ENCODE results near the gene FARP2. TPM values are rescaled to one million over a fixed set of nuclear protein-coding genes. Genes with fewer than 3 reads are reported as not detected.
A peak's percentile ranks its signal among the peaks of the same experiment; 100 is the strongest.

FARP2 gene
- total RNA-seq, 4 donors from 2014 or later = 96.5 to 164 (median 136) TPM

DNA sequence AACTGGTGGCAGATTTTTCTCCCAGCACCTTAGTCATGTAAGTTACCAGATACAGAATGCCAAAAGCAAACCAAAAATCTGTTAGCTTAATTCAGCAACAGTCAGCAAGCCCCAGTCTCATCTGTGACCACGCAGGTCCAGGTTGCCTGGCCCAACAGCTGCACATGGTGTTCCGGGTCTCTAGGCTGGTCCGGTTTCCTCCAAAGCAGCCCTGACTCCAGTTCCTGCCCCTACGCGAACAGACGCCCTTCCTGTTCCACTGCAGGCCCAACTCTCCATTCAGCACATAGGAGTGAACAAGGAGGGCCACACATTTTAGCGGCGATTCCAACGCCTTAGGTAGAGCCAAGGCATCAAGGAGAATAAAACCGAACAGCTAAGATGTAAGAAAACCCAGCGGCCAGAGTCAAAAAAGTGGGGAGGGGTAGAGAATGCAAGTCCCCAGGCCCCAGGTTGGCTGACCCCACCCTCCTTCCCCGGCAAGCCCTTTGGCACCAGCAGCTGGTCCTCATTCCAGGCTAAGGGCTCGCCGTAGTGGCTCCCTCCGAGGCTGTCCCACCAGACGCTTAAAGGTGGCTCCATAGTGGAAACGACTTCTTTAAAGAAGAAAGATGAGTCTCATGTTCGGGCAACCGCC is 150.8 kb downstream of the FARP2 start:
- Histone ChIP-seq H3K9me3 (no peaks in the 10 kb centered on the region), H3K4me1 (peaks cover 18 to 30% (median 25%) of the 10 kb centered on the region in 4 donors), H3K4me3 (peak overlapping the region; percentile 91 to 99 (median 95)), H3K36me3 (no peaks in the 10 kb centered on the region), H3K27ac (peak overlapping the region; percentile 91 to 95 (median 92)), H3K27me3 (no peaks in the 10 kb centered on the region)
- no peak for DNase-seq
- in situ Hi-C loops (cut with MboI; ENCODE audit: low pct_ligation_motif_present in 1 of 4, low pct_unique_long_range_greater_than_20kb in 1 of 4, low sequenced_read_pairs in 3 of 4) = no loop called here
- no peak for TF ChIP-seq POLR2AphosphoS5 (IDR thresholded peaks at IDR 0.05)
- TF ChIP-seq, protein P1, sequence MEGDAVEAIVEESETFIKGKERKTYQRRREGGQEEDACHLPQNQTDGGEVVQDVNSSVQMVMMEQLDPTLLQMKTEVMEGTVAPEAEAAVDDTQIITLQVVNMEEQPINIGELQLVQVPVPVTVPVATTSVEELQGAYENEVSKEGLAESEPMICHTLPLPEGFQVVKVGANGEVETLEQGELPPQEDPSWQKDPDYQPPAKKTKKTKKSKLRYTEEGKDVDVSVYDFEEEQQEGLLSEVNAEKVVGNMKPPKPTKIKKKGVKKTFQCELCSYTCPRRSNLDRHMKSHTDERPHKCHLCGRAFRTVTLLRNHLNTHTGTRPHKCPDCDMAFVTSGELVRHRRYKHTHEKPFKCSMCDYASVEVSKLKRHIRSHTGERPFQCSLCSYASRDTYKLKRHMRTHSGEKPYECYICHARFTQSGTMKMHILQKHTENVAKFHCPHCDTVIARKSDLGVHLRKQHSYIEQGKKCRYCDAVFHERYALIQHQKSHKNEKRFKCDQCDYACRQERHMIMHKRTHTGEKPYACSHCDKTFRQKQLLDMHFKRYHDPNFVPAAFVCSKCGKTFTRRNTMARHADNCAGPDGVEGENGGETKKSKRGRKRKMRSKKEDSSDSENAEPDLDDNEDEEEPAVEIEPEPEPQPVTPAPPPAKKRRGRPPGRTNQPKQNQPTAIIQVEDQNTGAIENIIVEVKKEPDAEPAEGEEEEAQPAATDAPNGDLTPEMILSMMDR (IDR thresholded peaks at IDR 0.05) = no peak
- no peak for TF ChIP-seq EP300 (IDR thresholded peaks at IDR 0.05; ENCODE audit: low read depth)
- no peak for TF ChIP-seq POLR2A (IDR thresholded peaks at IDR 0.05)
- intact Hi-C loops (cut with DNase I; ENCODE audit: low total_unique reads) = loop anchor here (5.0 kb wide), 2 partner anchors 55 to 100 kb away; no protein-coding TSS in a partner anchor
- WGBS, 2 donors (ENCODE audit: low coverage in 1 of 2) = 55 to 58% methylated on average over 8 to 19 of the region's 19 CpGs

DNA sequence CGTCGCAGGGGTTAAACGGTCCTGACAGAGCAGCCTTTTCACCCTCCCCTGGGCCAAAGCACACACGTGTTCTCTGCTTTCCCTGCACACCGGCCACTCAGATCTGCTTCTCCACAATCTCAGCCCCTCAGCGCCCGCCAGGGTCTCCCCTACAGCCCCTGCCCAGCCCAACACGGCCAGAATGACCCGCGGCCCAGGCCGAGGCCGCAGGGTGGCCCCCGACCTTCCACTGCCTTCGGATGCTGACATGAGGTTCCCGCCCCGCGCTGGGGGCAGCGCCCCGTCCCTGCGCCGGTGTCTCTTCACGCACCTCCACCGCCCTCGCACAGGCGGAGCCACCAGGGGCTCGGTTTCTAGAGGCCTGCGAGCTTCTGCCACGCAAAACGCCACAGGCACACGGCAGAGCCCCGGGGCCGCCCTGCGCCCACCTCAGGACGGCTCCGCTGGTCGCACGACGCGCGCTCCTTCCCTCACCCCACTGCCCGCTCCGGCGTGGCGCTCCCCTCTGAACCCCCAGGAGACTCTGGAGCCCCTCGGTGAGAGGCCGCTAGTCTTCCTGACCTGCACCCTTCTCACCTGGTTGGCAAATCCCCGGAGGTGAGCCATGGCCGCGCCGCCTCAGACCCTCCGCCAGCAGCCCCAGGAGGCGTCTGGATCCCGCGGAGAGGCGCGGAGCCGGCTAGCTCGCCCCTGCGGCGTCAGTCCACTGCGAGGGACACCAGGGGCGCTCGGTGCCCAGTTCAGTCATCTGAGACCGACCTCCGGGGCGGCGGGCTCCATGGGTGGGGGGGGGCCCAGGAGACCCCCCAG is 151.6 kb downstream of the FARP2 start:
- Histone ChIP-seq H3K4me1 (peaks cover 18 to 30% (median 25%) of the 10 kb centered on the region in 4 donors), H3K36me3 (no peaks in the 10 kb centered on the region), H3K27me3 (no peaks in the 10 kb centered on the region), H3K4me3 (peak overlapping the region; percentile 91 to 99 (median 95)), H3K27ac (peak overlapping the region; percentile 91 to 95 (median 92)), H3K9me3 (no peaks in the 10 kb centered on the region)
- DNase-seq = peak; percentile 39
- intact Hi-C loops (cut with DNase I; ENCODE audit: low total_unique reads) = loop anchor here (5.0 kb wide), 2 partner anchors 55 to 100 kb away; no protein-coding TSS in a partner anchor
- 1 to 10% methylated on average over 5 to 46 of the region's 67 CpGs for whole genome bisulfite sequencing, 2 donors (ENCODE audit: low coverage in 1 of 2)
- no peak for TF ChIP-seq POLR2A (IDR thresholded peaks at IDR 0.05)
- TF ChIP-seq, protein P1 (IDR thresholded peaks at IDR 0.05) = peak in 4 of 5 experiments; percentile 15 to 25 (median 17)
- in situ Hi-C loops (cut with MboI; ENCODE audit: low pct_ligation_motif_present in 1 of 4, low pct_unique_long_range_greater_than_20kb in 1 of 4, low sequenced_read_pairs in 3 of 4) = no loop called here

DNA sequence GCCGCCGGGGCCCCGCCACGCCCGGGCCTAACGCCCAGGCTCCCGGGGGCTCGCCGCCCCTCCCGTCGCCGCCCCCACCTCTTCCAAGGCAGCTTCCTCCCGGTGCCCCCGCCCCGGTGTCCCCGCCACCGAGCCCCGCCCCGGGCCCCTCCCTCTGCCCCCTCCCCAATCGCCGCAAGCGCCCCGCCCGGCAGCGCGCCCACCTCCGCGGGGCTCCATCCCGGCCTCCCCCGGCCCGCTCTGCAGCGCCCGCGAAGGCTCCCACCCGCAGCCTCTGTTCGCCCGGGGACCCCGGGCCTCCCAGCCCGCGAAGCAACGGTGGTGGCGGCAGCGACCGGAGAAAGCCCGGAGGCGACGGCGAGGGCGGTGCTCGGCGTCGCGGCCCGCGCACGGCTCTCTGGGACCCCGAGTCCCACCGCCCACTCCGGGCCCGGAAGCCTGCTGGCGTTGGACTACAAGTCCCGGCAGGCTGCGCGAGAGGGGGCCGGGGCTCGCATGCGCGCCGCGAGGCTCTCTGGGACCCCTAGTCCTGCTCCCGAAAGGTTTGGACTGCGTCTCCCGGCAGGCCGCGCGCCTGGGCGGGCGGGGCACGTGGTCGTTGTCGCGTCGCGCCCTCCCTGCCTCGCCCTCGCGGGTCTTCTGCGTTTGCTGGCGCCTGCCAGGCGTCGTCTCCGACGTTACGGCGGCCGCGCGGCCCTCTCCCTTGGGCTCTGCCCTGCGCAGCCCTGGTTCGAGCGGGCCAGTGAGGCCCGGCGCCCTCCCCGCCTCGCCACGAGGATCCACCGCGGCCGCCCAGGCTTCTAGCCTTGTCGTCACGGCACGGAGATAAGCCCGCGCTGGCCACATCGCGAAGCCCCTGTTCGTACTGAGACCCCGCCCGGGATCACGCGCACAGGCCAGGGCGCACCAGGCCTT is 152.4 kb downstream of the FARP2 start, which contains the start of gene STK25:
TSS of gene STK25 (minus strand) at position 345 of the 915 bp plus-strand sequence. CDS start 549 bp downstream, outside the sequence.
- peak; percentile 98 for DNase-seq
- TF ChIP-seq, protein P1 (IDR thresholded peaks at IDR 0.05) = no peak
- TF ChIP-seq EP300 (IDR thresholded peaks at IDR 0.05; ENCODE audit: low read depth) (no peak), POLR2A (IDR thresholded peaks at IDR 0.05) (peak; percentile 65), POLR2AphosphoS5 (IDR thresholded peaks at IDR 0.05) (peak; percentile 45 to 80 (median 79))
- no peaks in the 10 kb centered on the region for H3K9me3 ChIP-seq
- peaks cover 18 to 30% (median 25%) of the 10 kb centered on the region in 4 donors for H3K4me1 ChIP-seq
- 2% methylated on average over 94 of the region's 122 CpGs; no CpG with 5 or more reads in 1 of the 2 donors for WGBS, 2 donors (ENCODE audit: low coverage in 1 of 2)
- H3K27ac ChIP-seq = peak within 1 kb of the TSS; percentile 91 to 95 (median 92)
- no peaks in the 10 kb centered on the region for H3K27me3 ChIP-seq
- intact Hi-C loops (cut with DNase I; ENCODE audit: low total_unique reads) = loop anchor here (5.0 kb wide), 2 partner anchors 54 to 99 kb away; no protein-coding TSS in a partner anchor
- no peaks in the 10 kb centered on the region for H3K36me3 ChIP-seq
- peak within 1 kb of the TSS; percentile 91 to 99 (median 95) for H3K4me3 ChIP-seq
- in situ Hi-C loops (cut with MboI; ENCODE audit: low pct_ligation_motif_present in 1 of 4, low pct_unique_long_range_greater_than_20kb in 1 of 4, low sequenced_read_pairs in 3 of 4) = no loop called here
